ENCODE results near the gene ILKAP. TPM values are rescaled to one million over a fixed set of nuclear protein-coding genes. Genes with fewer than 3 reads are reported as not detected.

ILKAP gene
- total RNA-seq, 1 donor from 2014 or later: 63.2 TPM

DNA sequence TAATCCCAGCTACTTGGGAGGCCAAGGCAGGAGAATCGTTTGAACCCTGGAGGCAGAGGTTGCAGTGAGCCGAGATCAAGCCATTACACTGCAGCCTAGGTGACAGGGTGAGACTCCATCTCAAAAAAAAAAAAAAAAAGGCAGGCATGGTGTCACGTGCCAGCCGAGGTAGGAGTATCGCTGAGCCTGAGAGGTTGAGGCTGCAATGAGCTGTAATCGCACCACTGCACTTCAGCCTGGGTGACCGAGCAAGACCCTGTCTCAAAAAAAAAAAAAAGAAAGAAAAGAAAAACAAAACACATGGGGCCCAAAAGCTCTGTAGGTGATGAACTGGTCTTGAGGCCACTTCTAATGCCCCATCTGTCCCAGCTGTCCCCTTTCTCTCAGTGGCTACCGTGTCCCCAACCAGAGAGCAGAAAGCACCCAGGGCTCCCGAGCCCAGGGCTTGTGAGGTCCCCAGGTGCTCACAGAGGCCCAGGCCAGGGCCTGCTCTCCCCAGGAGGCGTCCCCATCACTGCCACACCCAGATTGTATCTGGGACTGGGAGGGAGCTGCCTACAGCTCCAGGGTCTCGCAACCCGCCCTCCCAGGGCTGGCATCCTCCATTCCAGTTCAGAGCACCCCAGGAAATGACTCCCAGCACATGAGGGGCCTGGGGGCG lies 56.5 kb downstream of the ILKAP start:
- TF ChIP-seq, protein P1, sequence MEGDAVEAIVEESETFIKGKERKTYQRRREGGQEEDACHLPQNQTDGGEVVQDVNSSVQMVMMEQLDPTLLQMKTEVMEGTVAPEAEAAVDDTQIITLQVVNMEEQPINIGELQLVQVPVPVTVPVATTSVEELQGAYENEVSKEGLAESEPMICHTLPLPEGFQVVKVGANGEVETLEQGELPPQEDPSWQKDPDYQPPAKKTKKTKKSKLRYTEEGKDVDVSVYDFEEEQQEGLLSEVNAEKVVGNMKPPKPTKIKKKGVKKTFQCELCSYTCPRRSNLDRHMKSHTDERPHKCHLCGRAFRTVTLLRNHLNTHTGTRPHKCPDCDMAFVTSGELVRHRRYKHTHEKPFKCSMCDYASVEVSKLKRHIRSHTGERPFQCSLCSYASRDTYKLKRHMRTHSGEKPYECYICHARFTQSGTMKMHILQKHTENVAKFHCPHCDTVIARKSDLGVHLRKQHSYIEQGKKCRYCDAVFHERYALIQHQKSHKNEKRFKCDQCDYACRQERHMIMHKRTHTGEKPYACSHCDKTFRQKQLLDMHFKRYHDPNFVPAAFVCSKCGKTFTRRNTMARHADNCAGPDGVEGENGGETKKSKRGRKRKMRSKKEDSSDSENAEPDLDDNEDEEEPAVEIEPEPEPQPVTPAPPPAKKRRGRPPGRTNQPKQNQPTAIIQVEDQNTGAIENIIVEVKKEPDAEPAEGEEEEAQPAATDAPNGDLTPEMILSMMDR (conservative IDR thresholded peaks at IDR 0.05): no peak
- no peaks in the 10 kb centered on the region for H3K9me3 Mint-ChIP-seq
- no peak for DNase-seq (ENCODE audit: low read depth, low spot score)
- H3K27me3 Mint-ChIP-seq (ENCODE audit: low read depth): no peaks in the 10 kb centered on the region
- H3K36me3 Mint-ChIP-seq (ENCODE audit: low read depth): no peaks in the 10 kb centered on the region
- no peak overlapping the region for H3K27ac Mint-ChIP-seq (ENCODE audit: unreplicated experiment)
- H3K4me3 Mint-ChIP-seq: no peak overlapping the region
- H3K4me1 Mint-ChIP-seq: no peaks in the 10 kb centered on the region

DNA sequence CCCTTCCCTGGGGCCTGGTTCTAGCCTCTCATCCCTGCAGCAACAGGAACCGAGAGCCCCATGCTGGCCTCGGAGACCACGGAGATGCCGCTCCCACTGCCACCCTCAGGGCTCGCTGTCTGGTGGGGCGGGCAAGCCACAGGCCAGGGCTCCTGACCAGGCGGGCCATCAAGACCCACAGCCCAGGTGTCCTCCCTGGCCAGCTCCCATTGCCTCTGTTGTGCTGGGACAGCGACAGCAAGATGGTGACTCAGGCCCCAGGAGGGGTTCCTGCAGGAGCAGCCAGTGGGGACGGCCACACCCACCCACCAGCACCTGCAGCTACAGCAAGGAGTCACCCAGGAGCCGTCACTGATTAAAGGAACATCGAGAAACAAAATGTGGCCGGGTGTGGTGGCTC lies 57.6 kb downstream of the ILKAP start:
- Mint-ChIP-seq H3K36me3 (ENCODE audit: low read depth) (no peaks in the 10 kb centered on the region), H3K27me3 (ENCODE audit: low read depth) (no peaks in the 10 kb centered on the region), H3K4me3 (no peak overlapping the region), H3K4me1 (no peaks in the 10 kb centered on the region), H3K9me3 (no peaks in the 10 kb centered on the region), H3K27ac (ENCODE audit: unreplicated experiment) (no peak overlapping the region)
- TF ChIP-seq, protein P1 (conservative IDR thresholded peaks at IDR 0.05): no peak
- DNase-seq (ENCODE audit: low read depth, low spot score): no peak

DNA sequence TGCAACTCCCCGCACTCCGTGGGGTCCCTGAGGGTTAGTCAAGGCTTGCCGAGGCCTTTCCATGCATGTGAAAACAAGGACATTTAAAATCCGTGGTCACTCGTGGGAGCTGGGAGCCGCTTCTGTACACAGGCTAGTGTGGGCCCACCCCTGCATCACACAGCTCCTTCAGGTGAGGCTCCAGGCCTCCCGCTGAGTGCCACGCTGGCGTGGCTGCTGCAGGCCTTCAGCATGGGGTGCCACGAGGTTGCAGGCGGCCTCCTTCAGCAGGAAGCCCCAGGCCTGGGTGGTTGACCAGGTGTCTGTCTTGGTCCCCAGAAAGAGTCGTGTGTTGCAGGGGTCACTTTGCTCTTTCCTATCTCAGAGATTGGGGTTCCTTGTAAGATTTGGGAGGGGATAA lies 58.4 kb downstream of the ILKAP start:
- H3K4me3 Mint-ChIP-seq: no peak overlapping the region
- TF ChIP-seq, protein P1 (conservative IDR thresholded peaks at IDR 0.05): no peak
- no peaks in the 10 kb centered on the region for H3K9me3 Mint-ChIP-seq
- no peaks in the 10 kb centered on the region for H3K36me3 Mint-ChIP-seq (ENCODE audit: low read depth)
- DNase-seq (ENCODE audit: low read depth, low spot score): no peak
- no peaks in the 10 kb centered on the region for H3K27me3 Mint-ChIP-seq (ENCODE audit: low read depth)
- no peak overlapping the region for H3K27ac Mint-ChIP-seq (ENCODE audit: unreplicated experiment)
- H3K4me1 Mint-ChIP-seq: no peaks in the 10 kb centered on the region

DNA sequence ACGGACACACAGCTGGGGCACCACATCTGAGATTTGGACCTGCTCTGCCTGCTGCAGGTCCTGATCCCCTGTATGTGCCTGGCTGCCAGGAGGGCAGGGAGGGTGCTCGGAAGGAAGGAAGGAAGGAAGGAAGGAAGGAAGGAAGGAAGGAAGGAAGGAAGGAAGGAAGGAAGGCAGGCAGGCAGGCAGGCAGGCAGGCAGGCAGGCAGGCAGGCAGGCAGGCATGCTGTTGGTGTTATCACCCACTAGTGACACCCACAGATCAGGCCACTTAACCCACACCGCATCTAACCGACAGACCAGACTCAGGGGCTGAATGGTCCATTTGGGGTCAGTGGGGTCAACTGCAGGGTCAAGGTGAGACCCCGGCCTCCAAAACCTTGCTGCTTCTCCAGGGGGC lies 59.2 kb downstream of the ILKAP start:
- TF ChIP-seq, protein P1 (conservative IDR thresholded peaks at IDR 0.05): no peak
- no peaks in the 10 kb centered on the region for H3K9me3 Mint-ChIP-seq
- no peaks in the 10 kb centered on the region for H3K27me3 Mint-ChIP-seq (ENCODE audit: low read depth)
- no peak overlapping the region for H3K4me3 Mint-ChIP-seq
- H3K4me1 Mint-ChIP-seq: no peaks in the 10 kb centered on the region
- no peak for DNase-seq (ENCODE audit: low read depth, low spot score)
- no peak overlapping the region for H3K27ac Mint-ChIP-seq (ENCODE audit: unreplicated experiment)
- H3K36me3 Mint-ChIP-seq (ENCODE audit: low read depth): no peaks in the 10 kb centered on the region

DNA sequence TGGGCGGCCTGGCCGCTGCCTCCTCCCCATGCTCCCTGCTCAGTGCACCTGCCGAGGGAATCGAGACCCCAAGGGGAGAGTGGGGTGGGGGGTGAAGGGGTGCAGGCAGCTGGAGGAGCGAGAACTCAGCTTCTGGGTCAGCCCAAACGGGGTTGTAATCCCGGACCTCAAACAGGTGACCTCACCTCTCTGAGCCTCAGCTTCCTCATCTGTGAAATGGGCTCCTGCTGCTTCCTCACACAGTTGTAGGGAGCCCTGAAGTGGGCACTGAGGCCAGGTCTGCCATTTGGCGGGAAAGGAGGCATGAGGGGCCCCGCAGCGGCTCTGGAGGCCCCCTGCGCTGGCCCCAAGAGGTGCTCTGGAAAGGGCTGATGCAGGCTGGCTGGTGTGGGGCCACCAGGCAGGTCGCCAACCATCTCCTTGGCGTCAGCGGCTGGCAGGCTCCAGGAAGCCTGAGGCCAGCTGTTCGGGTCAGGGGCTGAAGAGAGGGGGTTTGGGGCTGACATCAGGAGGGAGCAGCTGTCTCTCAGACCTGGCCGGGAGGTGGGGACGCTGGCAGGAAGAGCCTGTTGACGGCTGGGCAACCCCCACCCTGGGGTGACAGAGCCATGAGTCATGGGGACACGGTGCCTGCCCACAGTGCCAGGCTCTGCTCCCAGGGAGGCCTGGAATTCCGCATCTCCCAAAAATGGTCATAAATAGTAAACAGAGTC lies 60.1 kb downstream of the ILKAP start:
- no peak for DNase-seq (ENCODE audit: low read depth, low spot score)
- TF ChIP-seq, protein P1 (conservative IDR thresholded peaks at IDR 0.05): no peak
- H3K4me3 Mint-ChIP-seq: no peak overlapping the region
- H3K36me3 Mint-ChIP-seq (ENCODE audit: low read depth): no peaks in the 10 kb centered on the region
- no peak overlapping the region for H3K27ac Mint-ChIP-seq (ENCODE audit: unreplicated experiment)
- H3K27me3 Mint-ChIP-seq (ENCODE audit: low read depth): no peaks in the 10 kb centered on the region
- H3K9me3 Mint-ChIP-seq: no peaks in the 10 kb centered on the region
- no peaks in the 10 kb centered on the region for H3K4me1 Mint-ChIP-seq
